Heart left ventricle (tissue), 13 donors: ENCODE results near the gene GPRC5D.

ENCODE experiments used
- CTCF ChIP-seq, 12 donors: fragments of 200-600 bp; sonication (generic) in 4 of 12; IDR thresholded peaks; one replicate each; pipeline versions ENCODE4 v1.5.0 to v1.8.0; 2018 to 2022; ENCODE audit warnings: antibody characterized with exemption in 12 of 12, mild to moderate bottlenecking in 5 of 12
- POLR2A ChIP-seq, 2 donors: fragments of 450-650 bp; IDR thresholded peaks; one replicate each; pipeline ENCODE4 v1.6.1; 2017; ENCODE audit warnings: antibody characterized with exemption in 2 of 2, mild to moderate bottlenecking in 2 of 2, moderate library complexity in 2 of 2
- donor health status: ischemic (EF 13 %, LVEDD 7.1; RV severe dilation, severe dysfunction).
- donor health status: DM: no; HTN: yes; CAD: no.
- donor health status: DM: no; HTN: no; CAD: no.
- donor health status: ischemic (EF 25% LVEDD 6.9; RV normal size, moderate dysfunction).
- donor health status: ischemic (EF 25% LVEDD 5.7; RV mildly dilated, moderate dysfunction).
- donor health status: ischemic (EF 35%, LVEDD 5.7; RV mildly dilated, moderate dysfunction).
- donor health status: nonischemic (EF 11% LVEDD 7.7; RV severe dilation, severe dysfunction).
- donor health status: DM: yes; HTN: yes; CAD: no.
- donor health status: PGD.
- donor health status: ischemic (EF 29% LVEDD 5.4; RV normal size, mild dysfunction).
- donor health status: nonischemic (EF 23%, LVEDD 6.1; RV moderate dilation, normal function).

GRCh38 chr12:12900786-12901157 lies 51.2 kb downstream of the GPRC5D start:
- TF ChIP-seq CTCF (IDR thresholded peaks at IDR 0.05) (no peak), POLR2A (IDR thresholded peaks at IDR 0.05) (no peak)
